ENCODE results near the gene SLC35F2. TPM values are rescaled to one million over a fixed set of nuclear protein-coding genes. Genes with fewer than 3 reads are reported as not detected.

The SLC35F2 gene
- total RNA-seq = 13.4 and 27.4 TPM in 2 replicates

GRCh38 chr11:107858217-107859070 is at the start of gene SLC35F2:
Gene SLC35F2 (minus strand): TSS chr11:107858787. CDS start chr11:107858767, 20 bp downstream.

Other genes with a start within 250 kb of the SLC35F2 start
- not detected in 2 replicates for gene SLN, start 146.7 kb downstream of the SLC35F2 start, total RNA-seq
- not detected in 2 replicates for gene RAB39A, start 69.7 kb upstream of the SLC35F2 start, total RNA-seq
- 41.6 and 45.6 TPM in 2 replicates for gene CUL5, start 150.1 kb upstream of the SLC35F2 start, total RNA-seq

Measured in smooth muscle cell of the umbilical artery (primary cell).